Inflammatory macrophage (primary cell): ENCODE data around the gene INSIG1.

ENCODE experiments used
- DNase-seq, 2 donors: peaks; one replicate each; pipeline ENCODE4 v3.0.0-alpha.2; 2020 to 2022

The INSIG1 gene

DNA sequence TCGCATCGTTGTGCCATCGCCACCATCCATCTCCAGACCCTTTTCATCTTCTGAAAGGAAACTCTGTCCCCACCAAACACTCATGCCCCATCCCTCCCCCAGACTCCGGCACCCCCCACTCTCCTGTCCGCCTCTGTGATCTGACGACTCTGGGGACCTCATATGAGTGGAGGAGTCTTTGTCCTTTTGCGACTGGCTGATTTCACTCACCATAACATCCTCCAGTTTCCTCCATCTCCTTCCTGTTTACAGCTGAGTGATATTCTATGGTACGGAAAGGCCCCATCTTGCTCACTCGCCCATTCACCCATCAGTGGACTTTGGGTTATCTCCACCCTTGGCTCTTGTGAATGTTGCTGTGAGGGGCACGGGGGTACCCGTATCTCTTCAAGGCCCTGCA, 11.8 kb upstream of the INSIG1 start:
- DNase-seq = peak; percentile 17 to 40

GRCh38 chr7:155286686-155287085, 11.0 kb upstream of the INSIG1 start:
- DNase-seq = no peak

DNA sequence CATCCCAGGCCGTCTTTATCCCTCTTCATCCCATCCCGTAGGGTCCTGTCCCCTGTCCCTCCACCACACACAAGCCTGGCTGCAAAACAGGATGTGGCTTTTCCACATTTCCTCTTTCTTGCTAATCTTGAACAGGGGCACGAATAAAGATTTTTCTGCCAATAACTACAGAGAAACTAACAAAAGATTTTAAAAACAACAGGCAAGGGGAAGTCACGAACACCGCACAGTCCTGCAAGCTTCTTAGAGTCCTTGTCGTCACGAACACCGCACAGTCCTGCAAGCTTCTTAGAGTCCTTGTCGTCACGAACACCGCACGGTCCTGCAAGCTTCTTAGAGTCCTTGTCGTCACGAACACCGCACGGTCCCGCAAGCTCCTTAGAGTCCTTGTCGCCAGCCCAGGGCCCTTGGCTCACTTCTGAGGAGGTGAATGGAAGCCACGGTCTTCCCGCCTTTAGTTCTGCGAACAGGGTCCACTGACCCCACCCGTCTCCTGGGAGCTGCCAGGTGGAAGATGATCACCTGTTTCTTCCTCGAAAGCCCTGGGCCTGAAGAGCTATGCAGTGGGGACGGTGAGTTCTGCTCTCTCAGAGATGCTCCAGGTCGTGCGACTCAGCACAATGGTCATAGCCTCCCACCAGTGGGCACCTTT, 10.3 kb upstream of the INSIG1 start:
- DNase-seq = peak; percentile 53

GRCh38 chr7:155288055-155288454, 9.6 kb upstream of the INSIG1 start:
- DNase-seq = no peak

DNA sequence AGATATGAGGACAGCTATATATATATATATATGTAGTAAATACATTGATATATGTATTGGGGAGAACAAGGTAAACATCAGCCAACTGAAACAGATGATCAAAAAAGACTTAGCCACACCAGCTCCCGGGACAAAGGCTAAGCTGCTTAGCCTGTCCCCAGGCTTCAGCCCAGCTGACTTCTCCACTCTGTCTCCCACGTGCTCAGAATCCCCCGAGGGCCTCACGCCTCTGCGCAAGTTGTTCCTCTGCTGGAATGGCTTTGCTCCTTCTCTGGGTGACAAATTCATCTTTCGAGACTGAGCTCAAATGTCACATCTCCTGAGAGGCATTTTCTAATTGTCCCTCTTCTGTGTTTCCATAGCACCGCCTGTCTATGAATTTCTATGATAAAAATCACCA, 8.6 kb upstream of the INSIG1 start:
- DNase-seq = peak in 1 of 2 donors; percentile 39

GRCh38 chr7:155289949-155290501, 7.7 kb upstream of the INSIG1 start:
- peak in 1 of 2 donors; percentile 16 for DNase-seq

- DNase-seq = peak; percentile 92 to 96
Measured at GRCh38 chr7:155291045-155291530, 6.6 kb upstream of the INSIG1 start.

DNA sequence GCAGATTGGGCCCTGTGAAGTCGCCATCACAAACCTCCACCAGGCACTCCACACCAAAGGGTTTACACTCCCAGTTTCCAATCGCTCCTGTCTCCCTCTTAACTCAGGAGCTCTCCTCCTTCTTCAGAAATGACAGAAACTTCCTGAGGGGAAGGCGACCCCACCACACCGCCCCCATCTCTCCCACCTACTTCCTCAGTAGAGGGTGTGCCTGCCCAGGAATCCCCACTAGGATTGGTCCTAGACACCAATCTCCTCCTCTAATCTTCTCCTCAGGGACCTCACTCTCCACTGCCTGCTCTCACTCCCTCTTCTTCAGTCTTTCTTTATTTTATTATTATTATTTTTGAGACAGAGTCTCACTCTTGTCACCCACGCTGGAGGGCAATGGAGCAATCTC, 5.9 kb upstream of the INSIG1 start:
- no peak for DNase-seq

DNA sequence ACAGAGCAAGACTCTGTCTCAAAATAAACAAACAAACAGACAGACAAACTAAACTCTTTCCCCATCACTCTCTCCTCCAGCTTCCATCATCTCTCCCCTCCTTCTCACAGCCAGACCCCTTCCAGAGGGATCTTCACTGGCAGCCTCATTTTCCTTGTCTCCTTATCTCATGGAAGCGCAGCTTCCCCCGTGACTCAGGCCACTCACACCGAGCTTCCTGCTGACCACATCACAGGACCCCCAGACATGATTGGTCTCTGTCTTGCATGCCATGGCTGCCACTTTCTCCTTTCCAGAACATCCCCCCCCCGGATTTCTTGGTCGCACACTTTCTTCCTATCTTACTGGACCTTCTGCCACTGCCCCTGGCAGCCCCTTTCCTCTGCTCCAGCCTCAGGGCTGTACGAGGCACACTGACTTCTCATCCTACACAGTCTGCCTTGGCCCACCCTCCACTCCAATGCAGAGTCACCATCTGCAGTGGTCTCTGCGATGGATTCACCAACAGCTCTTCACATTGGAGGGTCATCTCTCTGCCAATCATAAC, 4.9 kb upstream of the INSIG1 start:
- no peak for DNase-seq

GRCh38 chr7:155293721-155294510, 3.8 kb upstream of the INSIG1 start:
- DNase-seq = peak; percentile 94 to 96

DNA sequence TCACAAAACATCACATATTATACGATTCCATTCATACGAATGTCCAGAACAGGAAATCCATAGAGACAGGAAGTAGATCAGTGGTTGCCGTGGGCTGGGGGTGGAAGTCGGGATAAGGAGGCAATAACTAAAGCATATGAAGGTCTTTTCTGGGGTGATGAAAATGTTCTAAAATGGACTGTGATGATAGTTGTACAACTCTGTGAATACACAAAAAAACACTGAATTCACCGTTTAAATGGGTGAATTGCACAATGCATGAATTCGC, 3.2 kb upstream of the INSIG1 start:
- no peak for DNase-seq

GRCh38 chr7:155295511-155295910, 2.2 kb upstream of the INSIG1 start:
- no peak for DNase-seq

DNA sequence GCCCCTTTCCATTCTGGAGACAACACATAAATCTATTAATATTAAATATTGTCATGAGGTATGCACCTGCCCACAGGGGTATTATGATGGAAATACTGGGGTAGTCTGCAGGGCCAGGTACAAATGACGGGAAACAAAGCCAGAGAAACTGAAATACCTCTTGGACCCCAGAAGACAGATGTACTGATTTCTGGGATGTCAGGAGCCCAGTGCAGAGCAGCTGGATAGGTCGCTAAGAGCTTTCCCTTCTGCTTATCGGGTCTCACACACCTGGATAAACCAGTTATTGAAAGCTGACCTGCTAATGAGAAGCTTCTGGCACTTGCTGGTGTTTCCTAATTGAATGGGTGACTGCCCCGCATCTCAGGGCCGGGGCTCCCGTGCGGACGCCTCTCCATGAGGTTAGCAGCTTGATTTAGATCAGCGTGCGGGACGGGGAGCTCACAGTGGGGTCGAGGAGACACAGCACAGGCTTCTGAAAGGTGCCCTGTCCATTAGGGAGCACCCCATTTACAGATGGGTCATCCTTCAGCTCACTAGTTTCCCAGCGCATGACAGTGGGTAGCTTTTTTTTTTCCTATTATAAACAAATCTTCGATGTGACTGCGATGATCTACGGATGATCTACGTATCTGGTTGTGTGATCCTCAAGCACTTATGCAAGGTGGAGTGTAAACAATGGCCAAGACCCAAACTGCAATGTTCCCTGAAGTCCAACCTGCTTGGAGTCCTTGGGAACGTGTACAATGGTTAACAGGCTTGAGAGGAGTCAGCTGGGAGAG, 1.5 kb upstream of the INSIG1 start:
- DNase-seq = no peak

GRCh38 chr7:155296788-155297516, 726 bp upstream of the INSIG1 start:
- DNase-seq = peak; percentile 46 to 49

DNA sequence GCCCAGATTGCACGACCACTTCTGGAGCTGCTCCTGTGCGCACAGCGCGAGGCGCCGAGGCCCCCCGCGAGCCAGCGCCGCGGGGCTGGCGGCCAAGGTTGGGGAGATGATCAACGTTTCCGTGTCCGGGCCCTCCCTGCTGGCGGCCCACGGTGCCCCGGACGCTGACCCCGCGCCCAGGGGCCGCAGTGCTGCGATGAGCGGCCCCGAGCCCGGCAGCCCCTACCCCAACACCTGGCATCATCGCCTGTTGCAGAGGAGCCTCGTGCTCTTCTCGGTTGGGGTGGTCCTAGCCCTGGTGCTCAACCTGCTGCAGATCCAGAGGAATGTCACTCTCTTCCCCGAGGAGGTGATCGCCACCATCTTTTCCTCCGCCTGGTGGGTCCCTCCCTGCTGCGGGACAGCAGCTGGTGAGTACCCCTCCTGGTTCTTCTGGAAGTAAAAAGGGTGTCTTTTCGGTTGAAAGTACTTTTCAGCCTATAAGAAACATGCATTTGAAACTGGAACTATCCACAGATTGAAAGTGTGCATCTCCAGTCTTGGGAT, 683 bp downstream of the INSIG1 start:
- no peak for DNase-seq

- DNase-seq = peak; percentile 97 to 98
Measured at GRCh38 chr7:155298834-155299534, 1.3 kb downstream of the INSIG1 start.

- DNase-seq = peak in 1 of 2 donors; percentile 34
Measured at GRCh38 chr7:155299535-155300202, 2.0 kb downstream of the INSIG1 start.

GRCh38 chr7:155300641-155301452, 3.2 kb downstream of the INSIG1 start:
- DNase-seq = no peak

- DNase-seq = no peak
Measured at GRCh38 chr7:155303039-155303593, 5.4 kb downstream of the INSIG1 start.
